Kidney epithelial cell (primary cell): ENCODE data around the gene DHX34. TPM values are rescaled to one million over a fixed set of nuclear protein-coding genes. Genes with fewer than 3 reads are reported as not detected.

Experiments
- DNase-seq: peaks from one replicate; pipeline ENCODE4 v3.0.0-alpha.2; 2010; ENCODE audit warnings: low read depth
- H3K27me3 ChIP-seq: 2 replicates; pipeline ENCODE4 v1.6.0; 2011; ENCODE audit warnings: low read length; ENCODE audit not compliant: control insufficient read depth, insufficient read depth
- H3K36me3 ChIP-seq: 2 replicates; pipeline ENCODE4 v1.5.1; 2011; ENCODE audit warnings: low read length; ENCODE audit not compliant: control insufficient read depth, insufficient read depth
- H3K4me3 ChIP-seq: 2 replicates; pipeline ENCODE4 v1.5.1; 2011; ENCODE audit warnings: low read depth, mild to moderate bottlenecking, control low read depth, low read length
- total RNA-seq: library from RNA; depleted of rRNA; stranded (reverse); fragments of >200 nt; gene quantifications from 2 replicates; pipeline ENCODE4 v1.2.3, GENCODE V29; 2015
- TF ChIP-seq, protein P1 (sequence below): IDR thresholded peaks from 2 replicates; pipeline ENCODE4 v1.5.1; 2011; ENCODE audit warnings: mild to moderate bottlenecking, moderate library complexity, low read length, control low read depth, inconsistent platforms; ENCODE audit not compliant: insufficient read depth, poor library complexity, severe bottlenecking

DHX34 gene
- total RNA-seq, 1 donor from 2014 or later: 18.1 TPM

DNA sequence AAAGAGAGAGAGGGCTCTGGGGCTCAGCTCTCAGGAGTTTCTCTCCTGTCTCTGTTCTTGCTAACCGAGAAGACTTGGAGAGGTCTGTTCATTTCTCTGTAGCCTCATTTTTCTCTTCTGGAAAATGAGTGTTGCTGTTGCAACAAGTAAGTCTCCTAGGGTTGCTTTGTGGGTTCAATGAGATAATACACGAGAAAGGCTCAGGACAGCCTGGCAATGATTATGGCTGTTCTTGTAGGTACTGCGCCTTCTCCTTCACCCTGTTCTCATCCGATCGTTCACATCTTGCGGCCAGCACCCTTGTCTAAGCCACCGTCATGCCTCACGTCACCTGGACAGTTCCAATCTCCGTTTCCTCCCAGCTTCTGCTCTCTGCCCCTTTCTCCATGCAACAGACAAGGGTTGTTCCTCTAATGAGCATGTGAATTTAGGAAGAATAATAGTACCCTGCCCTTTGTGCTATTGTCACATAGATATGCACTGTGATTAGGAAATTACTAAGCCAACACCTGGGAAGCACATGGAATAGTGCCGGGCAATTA is 35.3 kb upstream of the DHX34 start:
- TF ChIP-seq, protein P1, sequence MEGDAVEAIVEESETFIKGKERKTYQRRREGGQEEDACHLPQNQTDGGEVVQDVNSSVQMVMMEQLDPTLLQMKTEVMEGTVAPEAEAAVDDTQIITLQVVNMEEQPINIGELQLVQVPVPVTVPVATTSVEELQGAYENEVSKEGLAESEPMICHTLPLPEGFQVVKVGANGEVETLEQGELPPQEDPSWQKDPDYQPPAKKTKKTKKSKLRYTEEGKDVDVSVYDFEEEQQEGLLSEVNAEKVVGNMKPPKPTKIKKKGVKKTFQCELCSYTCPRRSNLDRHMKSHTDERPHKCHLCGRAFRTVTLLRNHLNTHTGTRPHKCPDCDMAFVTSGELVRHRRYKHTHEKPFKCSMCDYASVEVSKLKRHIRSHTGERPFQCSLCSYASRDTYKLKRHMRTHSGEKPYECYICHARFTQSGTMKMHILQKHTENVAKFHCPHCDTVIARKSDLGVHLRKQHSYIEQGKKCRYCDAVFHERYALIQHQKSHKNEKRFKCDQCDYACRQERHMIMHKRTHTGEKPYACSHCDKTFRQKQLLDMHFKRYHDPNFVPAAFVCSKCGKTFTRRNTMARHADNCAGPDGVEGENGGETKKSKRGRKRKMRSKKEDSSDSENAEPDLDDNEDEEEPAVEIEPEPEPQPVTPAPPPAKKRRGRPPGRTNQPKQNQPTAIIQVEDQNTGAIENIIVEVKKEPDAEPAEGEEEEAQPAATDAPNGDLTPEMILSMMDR: no peak
- Histone ChIP-seq H3K36me3 (no peaks in the 10 kb centered on the region), H3K27me3 (peaks cover 4% of the 10 kb centered on the region)

DNA sequence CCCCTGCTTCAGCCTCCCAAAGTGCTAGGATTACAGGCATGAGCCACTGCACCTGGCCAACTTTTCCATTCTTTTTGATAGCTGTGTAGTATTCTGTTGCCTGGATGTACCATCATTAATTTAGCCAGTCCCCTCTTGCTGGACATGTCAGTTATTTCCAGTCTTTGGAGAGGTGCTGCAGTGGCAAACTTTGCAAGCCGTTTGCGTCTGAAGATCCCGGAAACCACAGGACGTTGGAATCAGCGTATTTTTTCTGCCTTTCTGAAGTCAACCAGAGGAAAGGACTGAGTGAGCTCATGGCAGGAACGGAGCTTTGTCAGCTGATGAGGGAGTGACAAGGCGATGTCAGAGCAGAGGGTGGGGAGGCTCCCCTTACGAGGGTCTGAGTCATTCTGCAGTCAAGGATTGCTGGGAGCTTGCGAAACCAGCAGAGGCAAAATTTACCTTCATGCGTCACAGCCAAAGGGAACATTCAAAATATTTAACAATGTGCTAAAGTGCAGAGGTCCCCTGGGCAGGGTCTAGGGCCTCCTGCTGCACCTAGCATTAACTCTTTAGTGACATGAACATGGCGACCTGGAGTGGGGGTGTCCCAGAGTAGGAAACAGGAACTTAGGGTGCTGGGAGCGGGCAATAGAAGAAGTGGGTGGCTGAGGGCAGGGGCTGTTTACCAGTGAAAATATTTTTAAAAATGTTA is 33.8 kb upstream of the DHX34 start:
- Histone ChIP-seq H3K27me3 (no peaks in the 10 kb centered on the region), H3K4me3 (no peak overlapping the region), H3K36me3 (no peaks in the 10 kb centered on the region)
- TF ChIP-seq, protein P1: no peak
- peak; percentile 81 for DNase-seq

More for the DNA sequence above, 35.3 kb upstream of the DHX34 start:
- no peak for DNase-seq
- no peak overlapping the region for H3K4me3 ChIP-seq

- TF ChIP-seq, protein P1: no peak
- no peak overlapping the region for H3K4me3 ChIP-seq
- no peaks in the 10 kb centered on the region for H3K27me3 ChIP-seq
- H3K36me3 ChIP-seq: no peaks in the 10 kb centered on the region
- no peak for DNase-seq
Observed at GRCh38 chr19:47316513-47316912, 32.6 kb upstream of the DHX34 start.

DNA sequence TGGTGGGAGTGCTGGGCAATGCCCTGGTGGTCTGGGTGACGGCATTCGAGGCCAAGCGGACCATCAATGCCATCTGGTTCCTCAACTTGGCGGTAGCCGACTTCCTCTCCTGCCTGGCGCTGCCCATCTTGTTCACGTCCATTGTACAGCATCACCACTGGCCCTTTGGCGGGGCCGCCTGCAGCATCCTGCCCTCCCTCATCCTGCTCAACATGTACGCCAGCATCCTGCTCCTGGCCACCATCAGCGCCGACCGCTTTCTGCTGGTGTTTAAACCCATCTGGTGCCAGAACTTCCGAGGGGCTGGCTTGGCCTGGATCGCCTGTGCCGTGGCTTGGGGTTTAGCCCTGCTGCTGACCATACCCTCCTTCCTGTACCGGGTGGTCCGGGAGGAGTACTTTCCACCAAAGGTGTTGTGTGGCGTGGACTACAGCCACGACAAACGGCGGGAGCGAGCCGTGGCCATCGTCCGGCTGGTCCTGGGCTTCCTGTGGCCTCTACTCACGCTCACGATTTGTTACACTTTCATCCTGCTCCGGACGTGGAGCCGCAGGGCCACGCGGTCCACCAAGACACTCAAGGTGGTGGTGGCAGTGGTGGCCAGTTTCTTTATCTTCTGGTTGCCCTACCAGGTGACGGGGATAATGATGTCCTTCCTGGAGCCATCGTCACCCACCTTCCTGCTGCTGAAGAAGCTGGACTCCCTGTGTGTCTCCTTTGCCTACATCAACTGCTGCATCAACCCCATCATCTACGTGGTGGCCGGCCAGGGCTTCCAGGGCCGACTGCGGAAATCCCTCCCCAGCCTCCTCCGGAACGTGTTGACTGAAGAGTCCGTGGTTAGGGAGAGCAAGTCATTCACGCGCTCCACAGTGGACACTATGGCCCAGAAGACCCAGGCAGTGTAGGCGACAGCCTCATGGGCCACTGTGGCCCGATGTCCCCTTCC is 28.9 kb upstream of the DHX34 start:
- Histone ChIP-seq H3K27me3 (peaks cover 4% of the 10 kb centered on the region), H3K36me3 (no peaks in the 10 kb centered on the region), H3K4me3 (no peak overlapping the region)
- TF ChIP-seq, protein P1: no peak
- no peak for DNase-seq

GRCh38 chr19:47321630-47322029 is 27.5 kb upstream of the DHX34 start:
- DNase-seq: no peak
- peaks cover 4% of the 10 kb centered on the region for H3K27me3 ChIP-seq
- no peak overlapping the region for H3K4me3 ChIP-seq
- no peaks in the 10 kb centered on the region for H3K36me3 ChIP-seq
- TF ChIP-seq, protein P1: no peak
